Loucy (cell line): ENCODE data around the gene POGLUT2.

Experiments
- EZH2phosphoT487 ChIP-seq: fragments of 200-600 bp; IDR thresholded peaks from 2 replicates; pipeline ENCODE4 v1.6.1; 2018; ENCODE audit warnings: antibody characterized with exemption, mild to moderate bottlenecking, moderate library complexity, borderline replicate concordance
- TF ChIP-seq, protein P1 (sequence below): fragments of 200-600 bp; sonication (generic); conservative IDR thresholded peaks from 2 replicates; pipeline ENCODE4 v1.5.1; 2014; ENCODE audit warnings: mild to moderate bottlenecking, antibody characterized with exemption, low read length

GRCh38 chr13:102781591-102781990 lies 17.2 kb downstream of the POGLUT2 start:
- TF ChIP-seq, protein P1, sequence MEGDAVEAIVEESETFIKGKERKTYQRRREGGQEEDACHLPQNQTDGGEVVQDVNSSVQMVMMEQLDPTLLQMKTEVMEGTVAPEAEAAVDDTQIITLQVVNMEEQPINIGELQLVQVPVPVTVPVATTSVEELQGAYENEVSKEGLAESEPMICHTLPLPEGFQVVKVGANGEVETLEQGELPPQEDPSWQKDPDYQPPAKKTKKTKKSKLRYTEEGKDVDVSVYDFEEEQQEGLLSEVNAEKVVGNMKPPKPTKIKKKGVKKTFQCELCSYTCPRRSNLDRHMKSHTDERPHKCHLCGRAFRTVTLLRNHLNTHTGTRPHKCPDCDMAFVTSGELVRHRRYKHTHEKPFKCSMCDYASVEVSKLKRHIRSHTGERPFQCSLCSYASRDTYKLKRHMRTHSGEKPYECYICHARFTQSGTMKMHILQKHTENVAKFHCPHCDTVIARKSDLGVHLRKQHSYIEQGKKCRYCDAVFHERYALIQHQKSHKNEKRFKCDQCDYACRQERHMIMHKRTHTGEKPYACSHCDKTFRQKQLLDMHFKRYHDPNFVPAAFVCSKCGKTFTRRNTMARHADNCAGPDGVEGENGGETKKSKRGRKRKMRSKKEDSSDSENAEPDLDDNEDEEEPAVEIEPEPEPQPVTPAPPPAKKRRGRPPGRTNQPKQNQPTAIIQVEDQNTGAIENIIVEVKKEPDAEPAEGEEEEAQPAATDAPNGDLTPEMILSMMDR, result no peak
- TF ChIP-seq EZH2phosphoT487, result no peak
